C4-2B (cell line): ENCODE measurements around the gene TUBA3D.
"Not testable (repeated sequence)": the region's sequence is repeated elsewhere in the genome, so short reads cannot be mapped to it uniquely, and the experiment has no call there.

Experiments
- CTCF ChIP-seq: fragments of 450-650 bp; conservative IDR thresholded peaks from 2 replicates; pipeline ENCODE4 v1.5.1; 2017; ENCODE audit warnings: mild to moderate bottlenecking
- ZFX ChIP-seq: fragments of 450-650 bp; IDR thresholded peaks from 2 replicates; pipeline ENCODE4 v1.6.1; 2017

- not testable (repeated sequence) for TF ChIP-seq CTCF, ZFX
Observed at GRCh38 chr2:131478850-131479461, 3.0 kb downstream of the TUBA3D start.
